GM18520 (cell line): ENCODE results near the gene PIK3CA.

Experiments used
- ATAC-seq: cut with Tn5 transposase; IDR thresholded peaks from one replicate; pipeline ENCODE4 v1.9.1; 2021; ENCODE audit not compliant: unreplicated experiment

The PIK3CA gene

GRCh38 chr3:179156775-179157174 lies 8.6 kb downstream of the PIK3CA start:
- ATAC-seq: no peak

- peak; percentile 63 for ATAC-seq
These were observed 10.3 kb downstream of the PIK3CA start for GRCh38 chr3:179158336-179159039.

GRCh38 chr3:179163503-179163902 lies 15.3 kb downstream of the PIK3CA start:
- no peak for ATAC-seq

GRCh38 chr3:179164857-179165256 lies 16.7 kb downstream of the PIK3CA start:
- no peak for ATAC-seq

- no peak for ATAC-seq
These were observed 18.5 kb downstream of the PIK3CA start for GRCh38 chr3:179166561-179167201.

GRCh38 chr3:179168918-179169317 lies 20.8 kb downstream of the PIK3CA start:
- ATAC-seq: no peak

DNA sequence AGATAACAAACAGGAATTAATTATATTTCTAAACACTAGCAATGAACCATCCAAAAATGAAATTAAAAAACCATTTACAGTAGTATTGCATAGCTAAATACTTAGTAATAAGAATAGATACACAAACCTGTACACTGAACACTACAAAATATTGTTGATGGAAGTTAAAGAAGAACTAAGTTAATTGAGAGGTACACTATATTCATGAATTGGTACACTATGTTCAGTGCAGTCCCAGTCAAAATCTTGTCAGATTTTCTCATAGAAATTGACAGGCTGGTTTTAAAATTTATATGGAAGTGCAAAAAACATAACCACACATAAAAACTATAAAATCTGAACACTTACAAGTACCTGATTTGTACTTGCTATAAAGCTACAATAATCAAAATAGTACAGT lies 24.4 kb downstream of the PIK3CA start:
- ATAC-seq: no peak

DNA sequence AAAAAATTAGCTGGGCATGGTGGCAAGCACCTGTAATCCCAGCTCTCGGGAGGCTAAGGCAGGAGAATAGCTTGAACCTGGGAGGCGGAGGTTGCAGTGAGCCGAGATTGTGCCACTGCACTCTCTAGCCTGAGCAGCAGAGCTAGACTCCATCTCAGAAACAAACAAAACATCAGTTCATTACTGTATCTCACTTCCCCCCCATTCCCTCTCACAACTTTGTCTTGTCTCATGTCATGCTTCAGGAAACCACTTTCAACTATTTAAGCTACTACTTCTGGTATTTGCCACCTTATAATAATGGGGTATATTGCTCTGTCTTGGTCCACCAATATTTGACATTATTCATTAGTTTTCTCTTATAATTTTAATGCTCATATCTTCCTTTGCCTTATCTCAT lies 26.2 kb downstream of the PIK3CA start:
- ATAC-seq: no peak

- no peak for ATAC-seq
These were observed 26.7 kb downstream of the PIK3CA start for GRCh38 chr3:179174898-179175297.

- no peak for ATAC-seq
These were observed 27.2 kb downstream of the PIK3CA start for GRCh38 chr3:179175358-179175757.

- ATAC-seq: no peak
These were observed 29.5 kb downstream of the PIK3CA start for GRCh38 chr3:179177611-179178010.

GRCh38 chr3:179179256-179179655 lies 31.1 kb downstream of the PIK3CA start:
- no peak for ATAC-seq

- ATAC-seq: no peak
These were observed 32.0 kb downstream of the PIK3CA start for GRCh38 chr3:179179979-179180759.

DNA sequence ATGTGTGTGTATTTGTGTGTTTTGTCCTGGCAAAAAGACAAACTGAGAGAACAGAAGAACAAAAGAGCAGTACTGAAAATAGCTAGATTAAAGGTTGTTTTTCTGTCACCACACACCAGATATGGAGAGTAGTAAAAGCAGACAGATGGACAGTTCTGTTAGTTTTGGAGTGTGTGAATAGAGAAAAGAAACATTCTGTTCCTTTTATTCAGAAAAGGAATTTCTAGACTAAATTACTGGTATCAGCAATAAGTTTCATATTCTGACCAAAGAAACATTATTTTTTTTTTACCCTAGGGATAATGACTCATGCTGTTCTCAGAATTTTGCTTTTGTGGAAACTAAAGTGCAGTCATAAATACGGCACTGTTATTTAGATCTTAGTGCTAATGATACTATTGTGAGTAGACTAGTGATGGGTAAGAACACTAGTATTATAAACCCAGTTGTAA lies 32.9 kb downstream of the PIK3CA start:
- peak; percentile 71 for ATAC-seq

- no peak for ATAC-seq
These were observed 33.9 kb downstream of the PIK3CA start for GRCh38 chr3:179181993-179182551.

GRCh38 chr3:179182902-179183301 lies 34.7 kb downstream of the PIK3CA start:
- no peak for ATAC-seq

- ATAC-seq: no peak
These were observed 36.7 kb downstream of the PIK3CA start for GRCh38 chr3:179184826-179185225.

- ATAC-seq: no peak
These were observed 38.3 kb downstream of the PIK3CA start for GRCh38 chr3:179186426-179186825.

DNA sequence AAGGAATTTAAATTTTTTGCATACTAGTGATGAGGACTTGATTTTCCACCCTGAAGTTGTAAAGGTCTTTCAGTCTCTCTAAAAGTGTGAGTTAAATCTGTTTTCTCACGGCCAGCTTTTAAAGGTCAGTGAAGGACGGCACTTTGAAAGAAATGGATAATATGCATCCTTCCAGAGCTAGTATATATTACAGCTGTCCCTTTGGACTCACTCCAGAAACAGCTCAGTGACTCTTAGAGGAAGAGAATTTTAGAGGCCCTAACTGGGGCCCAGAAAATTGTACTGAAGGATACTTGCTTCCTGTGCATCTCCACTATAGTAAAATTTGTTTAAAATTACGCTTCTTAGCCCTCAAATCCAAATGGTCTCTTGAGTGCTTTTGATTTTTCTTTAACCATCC lies 41.6 kb downstream of the PIK3CA start:
- no peak for ATAC-seq

DNA sequence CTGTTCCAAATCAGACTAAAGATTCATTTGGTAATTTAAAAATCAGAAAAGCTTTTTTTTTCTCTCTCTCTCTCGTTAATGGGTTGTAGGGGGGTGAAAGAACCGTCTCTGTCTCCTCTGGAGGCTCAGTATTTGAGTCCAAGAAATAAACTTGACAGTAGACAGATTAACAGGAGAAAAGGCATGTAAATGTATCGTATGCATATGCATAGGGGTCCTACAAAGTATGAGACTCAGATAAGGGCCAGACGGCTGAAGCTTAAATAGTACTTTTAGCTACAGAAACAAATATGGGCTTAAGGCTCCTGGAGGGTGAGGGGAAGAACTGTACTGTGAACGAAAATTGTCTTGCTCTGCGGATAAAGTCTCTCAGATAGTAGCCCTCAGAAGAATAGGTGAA lies 42.4 kb downstream of the PIK3CA start:
- ATAC-seq: no peak

- ATAC-seq: no peak
These were observed 44.4 kb downstream of the PIK3CA start for GRCh38 chr3:179192542-179192941.

DNA sequence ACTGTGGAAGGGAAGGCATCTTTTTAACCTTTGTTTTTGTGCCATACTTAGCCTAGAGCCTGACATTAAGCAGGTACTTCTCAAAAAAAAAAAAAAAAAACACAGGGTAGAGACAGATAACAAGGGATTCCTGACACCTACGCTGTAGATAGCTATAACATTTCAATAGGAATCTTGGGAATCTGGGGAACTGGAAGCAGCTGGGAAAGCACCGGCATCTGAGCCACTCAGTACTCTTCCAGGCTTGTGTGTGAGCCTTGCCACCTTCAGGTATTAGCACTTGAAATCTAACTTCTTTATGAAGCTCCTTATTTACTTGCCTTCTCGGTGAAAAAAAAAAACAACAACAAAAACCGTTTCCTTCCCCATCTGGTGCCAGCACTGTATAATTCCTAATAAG lies 46.8 kb downstream of the PIK3CA start:
- ATAC-seq: no peak
